Keratinocyte (primary cell): ENCODE measurements around the gene FMN2.

ENCODE experiments used
- CTCF ChIP-seq, 3 experiments: IDR thresholded peaks in 1 of 3; conservative IDR thresholded peaks in 1 of 3; optimal IDR thresholded peaks in 1 of 3; 2 replicates in 2 of 3; 3 replicates in 1 of 3; pipeline versions ENCODE3 to v1.5.1; 2011; ENCODE audit warnings: low read length in 3 of 3, mild to moderate bottlenecking in 3 of 3, moderate library complexity in 2 of 3, control low read depth in 1 of 3, inconsistent platforms in 1 of 3; ENCODE audit not compliant: insufficient read depth in 2 of 3; ENCODE audit errors: extremely low read depth in 1 of 3
- EZH2 ChIP-seq: IDR thresholded peaks from one replicate; pipeline ENCODE4 v1.6.1; 2012; ENCODE audit warnings: inconsistent platforms, mild to moderate bottlenecking, low read length, moderate library complexity

GRCh38 chr1:240457203-240457602 is 365.5 kb downstream of the FMN2 start:
- TF ChIP-seq EZH2: no peak
- TF ChIP-seq CTCF (optimal IDR thresholded peaks at IDR 0.05 in 1 of 3, IDR thresholded peaks at IDR 0.05 in 1 of 3, conservative IDR thresholded peaks at IDR 0.05 in 1 of 3; ENCODE audit: extremely low read depth in 1 of 3, insufficient read depth in 2 of 3, low read length in 3 of 3): no peak
